ENCODE data around the gene TMEM88. TPM values are rescaled to one million over a fixed set of nuclear protein-coding genes. Genes with fewer than 3 reads are reported as not detected.

The TMEM88 gene
- total and polyA plus RNA-seq, 2 of the 13 experiments (the other 11 are each of a cell fraction or from before 2014, with no cell fraction given) = 0.31 to 0.66 TPM

DNA sequence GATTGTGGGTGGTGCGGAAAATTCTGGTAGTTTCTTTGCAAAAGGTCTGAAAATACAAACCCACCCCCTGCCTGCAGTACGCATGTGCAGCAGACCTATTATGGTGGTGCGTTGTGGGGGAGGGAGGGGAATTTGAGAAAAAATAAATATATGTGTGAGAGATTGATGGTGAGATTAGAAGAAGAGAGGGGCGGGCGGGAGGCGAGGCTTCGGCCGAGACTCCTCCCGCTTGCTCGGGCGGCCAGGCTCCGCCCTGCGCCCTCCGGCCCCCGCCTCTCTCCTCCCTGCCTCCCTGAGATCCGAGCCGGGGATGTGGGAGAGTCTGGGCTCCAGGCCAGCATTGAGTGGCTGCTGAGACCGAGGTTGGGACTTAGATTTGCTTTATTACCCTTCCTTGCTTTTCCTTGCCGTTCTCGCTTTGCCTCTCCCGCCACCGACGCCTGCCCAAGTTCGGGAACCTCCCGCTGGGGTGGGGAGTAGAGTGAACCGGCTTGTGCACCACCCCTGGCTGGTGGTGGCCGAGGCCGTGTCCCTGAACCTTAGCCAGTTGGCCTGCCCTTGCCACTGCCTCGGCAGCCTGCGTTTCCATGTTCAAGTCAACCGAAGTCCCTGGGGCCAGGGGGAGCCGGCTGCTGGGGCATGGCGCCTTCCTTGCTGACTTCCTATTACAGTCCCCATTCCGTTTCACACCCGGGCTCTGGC is 32.8 kb downstream of the TMEM88 start (continued):
- TF ChIP-seq ZBTB39 (CRISPR knock-in tag; IDR thresholded peaks at IDR 0.05) (no peak), FOXK1 (CRISPR knock-in tag; IDR thresholded peaks at IDR 0.05; ENCODE audit: borderline replicate concordance, low read depth) (no peak), HNF4A (CRISPR knock-in tag; IDR thresholded peaks at IDR 0.05) (peak; percentile 43; the same call in 1 of the 2 replicates), NRL (CRISPR knock-in tag; IDR thresholded peaks at IDR 0.05; ENCODE audit: borderline replicate concordance) (peak; percentile 75; the same call in 1 of the 2 replicates), THAP11 (CRISPR knock-in tag; IDR thresholded peaks at IDR 0.05) (peak; percentile 56; the same call in 1 of the 2 replicates), ISX (CRISPR knock-in tag; conservative IDR thresholded peaks at IDR 0.05) (no peak), ZNF251 (CRISPR knock-in tag; IDR thresholded peaks at IDR 0.05) (no peak), ZNF3 (CRISPR knock-in tag; IDR thresholded peaks at IDR 0.05) (no peak), ZNF230 (CRISPR knock-in tag; IDR thresholded peaks at IDR 0.05) (no peak), HOXA9 (CRISPR knock-in tag; IDR thresholded peaks at IDR 0.05; ENCODE audit: borderline replicate concordance) (no peak), KLF9 (CRISPR knock-in tag; IDR thresholded peaks at IDR 0.05; ENCODE audit: low read depth) (no peak), REPIN1 (CRISPR knock-in tag; IDR thresholded peaks at IDR 0.05; ENCODE audit: borderline replicate concordance, low read depth) (no peak), ZBTB7A (CRISPR knock-in tag; IDR thresholded peaks at IDR 0.05) (no peak), MTF2 (CRISPR knock-in tag; IDR thresholded peaks at IDR 0.05; ENCODE audit: borderline replicate concordance) (peak; percentile 73; the same call in 1 of the 2 replicates), BRD4 (CRISPR knock-in tag; IDR thresholded peaks at IDR 0.05) (no peak), ZMYM4 (CRISPR knock-in tag; IDR thresholded peaks at IDR 0.05) (peak; percentile 49; the same call in 1 of the 2 replicates), RARG (CRISPR knock-in tag; IDR thresholded peaks at IDR 0.05; ENCODE audit: low read depth) (no peak), E2F1 (CRISPR knock-in tag; IDR thresholded peaks at IDR 0.05) (no peak)
- TF ChIP-seq, protein P1, sequence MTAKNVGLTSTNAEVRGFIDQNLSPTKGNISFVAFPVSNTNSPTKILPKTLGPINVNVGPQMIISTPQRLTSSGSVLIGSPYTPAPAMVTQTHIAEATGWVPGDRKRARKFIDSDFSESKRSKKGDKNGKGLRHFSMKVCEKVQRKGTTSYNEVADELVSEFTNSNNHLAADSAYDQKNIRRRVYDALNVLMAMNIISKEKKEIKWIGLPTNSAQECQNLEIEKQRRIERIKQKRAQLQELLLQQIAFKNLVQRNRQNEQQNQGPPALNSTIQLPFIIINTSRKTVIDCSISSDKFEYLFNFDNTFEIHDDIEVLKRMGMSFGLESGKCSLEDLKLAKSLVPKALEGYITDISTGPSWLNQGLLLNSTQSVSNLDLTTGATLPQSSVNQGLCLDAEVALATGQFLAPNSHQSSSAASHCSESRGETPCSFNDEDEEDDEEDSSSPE (CRISPR knock-in tag; IDR thresholded peaks at IDR 0.05) = 0 out of 2 replicates have a peak, but pooled peaks have one; percentile 8
- TF ChIP-seq, protein P2, sequence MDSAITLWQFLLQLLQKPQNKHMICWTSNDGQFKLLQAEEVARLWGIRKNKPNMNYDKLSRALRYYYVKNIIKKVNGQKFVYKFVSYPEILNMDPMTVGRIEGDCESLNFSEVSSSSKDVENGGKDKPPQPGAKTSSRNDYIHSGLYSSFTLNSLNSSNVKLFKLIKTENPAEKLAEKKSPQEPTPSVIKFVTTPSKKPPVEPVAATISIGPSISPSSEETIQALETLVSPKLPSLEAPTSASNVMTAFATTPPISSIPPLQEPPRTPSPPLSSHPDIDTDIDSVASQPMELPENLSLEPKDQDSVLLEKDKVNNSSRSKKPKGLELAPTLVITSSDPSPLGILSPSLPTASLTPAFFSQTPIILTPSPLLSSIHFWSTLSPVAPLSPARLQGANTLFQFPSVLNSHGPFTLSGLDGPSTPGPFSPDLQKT (CRISPR knock-in tag; IDR thresholded peaks at IDR 0.05; ENCODE audit: borderline replicate concordance) = no peak

Measured in HepG2 (cell line).